AG09309 (cell line): Measurements from ENCODE around the gene PAQR3.

Experiments used
- DNase-seq: peaks from one replicate; pipeline ENCODE4 v3.0.0-alpha.2; 2010; ENCODE audit warnings: low read depth
- H3K4me3 ChIP-seq: 2 replicates; pipeline ENCODE4 v1.5.1; 2011; ENCODE audit warnings: mild to moderate bottlenecking, low read depth, low read length, moderate library complexity; ENCODE audit not compliant: control insufficient read depth
- CTCF ChIP-seq: IDR thresholded peaks from 2 replicates; pipeline ENCODE4 v1.5.1; 2011; ENCODE audit warnings: mild to moderate bottlenecking, low read depth, low read length, inconsistent platforms; ENCODE audit not compliant: insufficient read depth, control insufficient read depth; ENCODE audit errors: missing control alignments

PAQR3 gene

GRCh38 chr4:78962597-78963115, 23.4 kb upstream of the PAQR3 start:
- no peak overlapping the region for H3K4me3 ChIP-seq
- DNase-seq = no peak
- TF ChIP-seq CTCF = no peak

- no peak for TF ChIP-seq CTCF
- no peak for DNase-seq
- no peak overlapping the region for H3K4me3 ChIP-seq
These were observed 21.7 kb upstream of the PAQR3 start for GRCh38 chr4:78960926-78961325.

- DNase-seq = no peak
- TF ChIP-seq CTCF = no peak
- no peak overlapping the region for H3K4me3 ChIP-seq
These were observed 17.7 kb upstream of the PAQR3 start for GRCh38 chr4:78956975-78957374.

GRCh38 chr4:78953769-78954666, 14.8 kb upstream of the PAQR3 start:
- TF ChIP-seq CTCF = peak; percentile 34

GRCh38 chr4:78953231-78953630, 14.0 kb upstream of the PAQR3 start:
- no peak for DNase-seq
- no peak for TF ChIP-seq CTCF
- H3K4me3 ChIP-seq = no peak overlapping the region

More at GRCh38 chr4:78953769-78954666, 14.8 kb upstream of the PAQR3 start:
- no peak overlapping the region for H3K4me3 ChIP-seq
- no peak for DNase-seq

GRCh38 chr4:78951862-78952472, 12.7 kb upstream of the PAQR3 start:
- no peak for DNase-seq
- H3K4me3 ChIP-seq = no peak overlapping the region
- peak; percentile 71 for TF ChIP-seq CTCF
